Medulla oblongata (tissue), 1 donor: ENCODE measurements around the gene NCAPH2.
"Not testable (repeated sequence)": the region's sequence is repeated elsewhere in the genome, so short reads cannot be mapped to it uniquely, and the experiment has no call there.

Experiments used
- DNase-seq: peaks from one replicate; pipeline ENCODE4 v3.0.0-alpha.2; 2015; ENCODE audit errors: extremely low spot score

Gene NCAPH2

GRCh38 chr22:50529416-50529896 lies 21.4 kb downstream of the NCAPH2 start:
- no peak for DNase-seq

- DNase-seq = peak; percentile 31
Measured at GRCh38 chr22:50529897-50530579, 22.0 kb downstream of the NCAPH2 start, which contains the start of gene TYMP. TYMP (minus strand) TSS chr22:50530012; CDS start chr22:50529709, 303 bp downstream.

- DNase-seq = no peak
Measured at GRCh38 chr22:50530580-50530876, 22.5 kb downstream of the NCAPH2 start.

GRCh38 chr22:50530877-50531545 lies 23.0 kb downstream of the NCAPH2 start:
- peak; percentile 55 for DNase-seq

- no peak for DNase-seq
Measured at GRCh38 chr22:50531546-50531961, 23.5 kb downstream of the NCAPH2 start.

GRCh38 chr22:50531962-50532674 lies 24.1 kb downstream of the NCAPH2 start:
- DNase-seq = no peak

GRCh38 chr22:50532824-50533796 lies 25.1 kb downstream of the NCAPH2 start:
- DNase-seq = no peak

- peak; percentile 31 for DNase-seq
Measured at GRCh38 chr22:50533856-50534711, 26.1 kb downstream of the NCAPH2 start.

GRCh38 chr22:50535113-50535512 lies 27.1 kb downstream of the NCAPH2 start:
- DNase-seq = no peak

GRCh38 chr22:50536226-50536625 lies 28.2 kb downstream of the NCAPH2 start:
- DNase-seq = no peak

- DNase-seq = no peak
Measured at GRCh38 chr22:50537765-50538164, 29.7 kb downstream of the NCAPH2 start.

GRCh38 chr22:50540381-50540780 lies 32.4 kb downstream of the NCAPH2 start:
- DNase-seq = no peak

GRCh38 chr22:50541667-50542026 lies 33.6 kb downstream of the NCAPH2 start:
- DNase-seq = not testable (repeated sequence)

GRCh38 chr22:50542416-50542927 lies 34.4 kb downstream of the NCAPH2 start:
- peak; percentile 51 for DNase-seq

- peak; percentile 58 for DNase-seq
Measured at GRCh38 chr22:50544078-50544745, 36.2 kb downstream of the NCAPH2 start.

GRCh38 chr22:50544746-50545253 lies 36.8 kb downstream of the NCAPH2 start:
- DNase-seq = no peak

- DNase-seq = no peak
Measured at GRCh38 chr22:50545522-50546325, 37.7 kb downstream of the NCAPH2 start, which contains the start of gene KLHDC7B. KLHDC7B (plus strand) TSS chr22:50545899; CDS start chr22:50546244, 345 bp downstream.
